Spleen (tissue), 11 donors: ENCODE data around the gene JOSD1. TPM values are rescaled to one million over a fixed set of nuclear protein-coding genes. Genes with fewer than 3 reads are reported as not detected.

Experiments
- DNase-seq: peaks from one replicate; pipeline ENCODE4 v3.0.0-alpha.2; 2020
- H3K27ac ChIP-seq, 8 donors: fragments of 200-600 bp; sonication (generic) in 7 of 8; 1 replicate in 4 of 8; 2 replicates in 4 of 8; pipeline versions ENCODE4 v1.5.0 to v1.8.0; 2016 to 2021; ENCODE audit warnings: inconsistent platforms in 4 of 8, mild to moderate bottlenecking in 4 of 8, moderate library complexity in 1 of 8
- H3K27me3 ChIP-seq, 7 donors: fragments of 200-600 bp; sonication (generic) in 6 of 7; replicated peaks in 1 of 7; 1 replicate in 4 of 7; 2 replicates in 3 of 7; pipeline versions ENCODE4 v1.5.0 to v1.8.0; 2016 to 2021; ENCODE audit warnings: inconsistent platforms in 3 of 7, mild to moderate bottlenecking in 1 of 7
- H3K36me3 ChIP-seq, 6 donors: fragments of 200-600 bp; sonication (generic) in 5 of 6; 1 replicate in 4 of 6; 2 replicates in 2 of 6; pipeline versions ENCODE4 v1.5.0 to v1.8.0; 2016 to 2021; ENCODE audit warnings: inconsistent platforms in 2 of 6
- H3K4me1 ChIP-seq, 6 donors: fragments of 200-600 bp; sonication (generic) in 5 of 6; 1 replicate in 3 of 6; 2 replicates in 3 of 6; pipeline versions ENCODE4 v1.5.0 to v1.8.0; 2016 to 2021; ENCODE audit warnings: inconsistent platforms in 3 of 6
- H3K4me3 ChIP-seq, 8 donors: fragments of 200-600 bp; sonication (generic) in 7 of 8; 1 replicate in 4 of 8; 2 replicates in 4 of 8; pipeline versions ENCODE4 v1.5.0 to v1.8.0; 2016 to 2021; ENCODE audit warnings: inconsistent platforms in 4 of 8, mild to moderate bottlenecking in 4 of 8, moderate library complexity in 2 of 8
- H3K9me3 ChIP-seq, 8 donors: fragments of 200-600 bp; sonication (generic) in 7 of 8; 1 replicate in 4 of 8; 2 replicates in 4 of 8; pipeline versions ENCODE4 v1.5.0 to v1.8.0; 2016 to 2021; ENCODE audit warnings: inconsistent platforms in 4 of 8
- CTCF ChIP-seq, 11 experiments: fragments of 200-600 bp in 7 of 11; fragments of 450-650 bp in 4 of 11; sonication (generic) in 4 of 11; IDR thresholded peaks in 8 of 11; conservative IDR thresholded peaks in 3 of 11; 1 replicate in 7 of 11; 2 replicates in 4 of 11; pipeline versions ENCODE4 v1.4.0 to v1.8.0; 2016 to 2021; ENCODE audit warnings: antibody characterized with exemption in 11 of 11, inconsistent platforms in 4 of 11, mild to moderate bottlenecking in 1 of 11
- POLR2A ChIP-seq, 3 donors: fragments of 450-650 bp; IDR thresholded peaks; one replicate each; pipeline ENCODE4 v1.5.1; 2017; ENCODE audit warnings: antibody characterized with exemption in 3 of 3, mild to moderate bottlenecking in 1 of 3
- POLR2AphosphoS5 ChIP-seq, 3 donors: sonication (generic); formaldehyde crosslinking; IDR thresholded peaks; one replicate each; pipeline ENCODE4 v1.5.1; 2017; ENCODE audit warnings: antibody characterized with exemption in 3 of 3
- WGBS, 5 donors: extraction: QIAGEN DNeasy Blood & Tissue Kit in 3 of 5; methylation state at CpG; one replicate each; pipeline versions ENCODE4 v1.1.5 to v1.1.7; 2013 to 2018; 5-methylcytosine and 5-hydroxymethylcytosine counted together
- intact Hi-C: fragments of 100-400 bp; cut with DNase I; formaldehyde crosslinking; loops from one replicate; pipeline ENCODE4 v1.15.0; 2023; ENCODE audit warnings: low total_unique reads
- polyA plus RNA-seq, 3 donors: library from polyadenylated mRNA; stranded (reverse); fragments of 200-250 nt; gene quantifications; one replicate each; pipeline ENCODE4 v1.2.1, GENCODE V29; 2013
- total RNA-seq, 7 donors: library from RNA; depleted of rRNA in 3 of 7; stranded (reverse); fragments of >200 nt in 3 of 7; fragmentation: NEBNext Ultra II Directional in 4 of 7; extraction: Animal tissue kit (Norgen Biotek cat#: 25700) in 4 of 7; gene quantifications; one replicate each; pipeline versions ENCODE4 v1.1.0 to v1.2.1, GENCODE V29; 2016 to 2021
- donor health status: healthy with polysubstance abuse.
- donor health status: DM: no; HTN: no; CAD: no; lungs with moderate emphysema.
- donor health status: DM: no; HTN: no; CAD: no.
- donor health status: Bipolar disorder and iron deficiency.
- donor health status: healthy.
- donor health status: DM: no; HTN: no; CAD: no.
- donor health status: DM: yes; HTN: yes; CAD: no.

The JOSD1 gene
- total and polyA plus RNA-seq, 10 donors: 10.1 to 54.2 (median 33.2) TPM

GRCh38 chr22:38739300-38740055 lies 38.7 kb upstream of the JOSD1 start:
- H3K9me3 ChIP-seq: no peaks in the 10 kb centered on the region
- no peak for TF ChIP-seq CTCF (IDR thresholded peaks at IDR 0.05 in 8 of 11, conservative IDR thresholded peaks at IDR 0.05 in 3 of 11)
- no peak for TF ChIP-seq POLR2A (IDR thresholded peaks at IDR 0.05)
- TF ChIP-seq POLR2AphosphoS5 (IDR thresholded peaks at IDR 0.05): peak; percentile 41 to 78 (median 51)
- DNase-seq: no peak
- intact Hi-C loops: no loop called here
- H3K4me1 ChIP-seq: peaks cover 0 to 75% (median 23%) of the 10 kb centered on the region in 6 donors
- no peak overlapping the region for H3K4me3 ChIP-seq
- peak overlapping the region in 5 of 8 donors; percentile 30 to 56 (median 42) for H3K27ac ChIP-seq
- H3K36me3 ChIP-seq: peaks cover 25 to 100% (median 100%) of the 10 kb centered on the region in 6 donors
- WGBS, 5 donors: 89 to 95% (median 93%) methylated on average over 15 to 20 of the region's 20 CpGs
- H3K27me3 ChIP-seq: no peaks in the 10 kb centered on the region

GRCh38 chr22:38738475-38739070 lies 37.8 kb upstream of the JOSD1 start:
- Histone ChIP-seq H3K27ac (peak overlapping the region in 3 of 8 donors; percentile 13 to 56 (median 31)), H3K9me3 (no peaks in the 10 kb centered on the region), H3K27me3 (no peaks in the 10 kb centered on the region), H3K36me3 (peaks cover 25 to 100% (median 97%) of the 10 kb centered on the region in 6 donors), H3K4me1 (peaks cover 0 to 81% (median 28%) of the 10 kb centered on the region in 6 donors), H3K4me3 (no peak overlapping the region)
- TF ChIP-seq POLR2AphosphoS5 (IDR thresholded peaks at IDR 0.05) (peak in 2 of 3 donors; percentile 2 to 59), POLR2A (IDR thresholded peaks at IDR 0.05) (no peak)
- WGBS, 5 donors: 87 to 98% (median 94%) methylated on average over 11 to 18 of the region's 18 CpGs
- intact Hi-C loops: no loop called here
- peak; percentile 68 for DNase-seq

- no peaks in the 10 kb centered on the region for H3K9me3 ChIP-seq
- WGBS, 5 donors: 71 to 81% (median 75%) methylated on average over 21 of the region's 21 CpGs
- peak overlapping the region in 3 of 8 donors; percentile 13 to 56 (median 31) for H3K27ac ChIP-seq
- H3K36me3 ChIP-seq: peaks cover 17 to 100% (median 90%) of the 10 kb centered on the region in 6 donors
- TF ChIP-seq POLR2AphosphoS5 (IDR thresholded peaks at IDR 0.05) (peak in 2 of 3 donors; percentile 28 to 76), CTCF (IDR thresholded peaks at IDR 0.05 in 8 of 11, conservative IDR thresholded peaks at IDR 0.05 in 3 of 11) (no peak)
- peak; percentile 61 for DNase-seq
- peaks cover 5 to 92% (median 37%) of the 10 kb centered on the region in 6 donors for H3K4me1 ChIP-seq
- intact Hi-C loops: no loop called here
- no peaks in the 10 kb centered on the region for H3K27me3 ChIP-seq
- H3K4me3 ChIP-seq: no peak overlapping the region
These were observed 36.7 kb upstream of the JOSD1 start for GRCh38 chr22:38737302-38738060.

- Histone ChIP-seq H3K27ac (peak overlapping the region in 5 of 8 donors; percentile 11 to 56 (median 40)), H3K9me3 (no peaks in the 10 kb centered on the region), H3K27me3 (no peaks in the 10 kb centered on the region), H3K4me3 (no peak overlapping the region), H3K4me1 (peaks cover 5 to 98% (median 37%) of the 10 kb centered on the region in 6 donors), H3K36me3 (peaks cover 13 to 100% (median 90%) of the 10 kb centered on the region in 6 donors)
- intact Hi-C loops: no loop called here
- 84 to 95% (median 86%) methylated on average over 7 of the region's 7 CpGs for WGBS, 5 donors
- TF ChIP-seq POLR2AphosphoS5 (IDR thresholded peaks at IDR 0.05) (no peak), CTCF (IDR thresholded peaks at IDR 0.05 in 8 of 11, conservative IDR thresholded peaks at IDR 0.05 in 3 of 11) (no peak), POLR2A (IDR thresholded peaks at IDR 0.05) (no peak)
- no peak for DNase-seq
These were observed 35.5 kb upstream of the JOSD1 start for GRCh38 chr22:38736257-38736570.
